K562 (cell line): ENCODE results near the gene LMO7. TPM values are rescaled to one million over a fixed set of nuclear protein-coding genes. Genes with fewer than 3 reads are reported as not detected.

ENCODE experiments used
- HDAC8 ChIP-seq: fragments of 450-650 bp; IDR thresholded peaks from 2 replicates; pipeline ENCODE4 v1.6.1; 2016; ENCODE audit warnings: mild to moderate bottlenecking, missing genetic modification characterization, moderate library complexity, missing compliant biosample characterization
- HOMEZ ChIP-seq: fragments of 250-450 bp; sonication (Bioruptor Pico); IDR thresholded peaks from 2 replicates; pipeline ENCODE4 v1.4.0; 2020; ENCODE audit warnings: mild to moderate bottlenecking, moderate library complexity
- NUFIP1 ChIP-seq: fragments of 450-650 bp; IDR thresholded peaks from 2 replicates; pipeline ENCODE4 v1.6.1; 2018; ENCODE audit not compliant: partially characterized antibody
- PKNOX1 ChIP-seq: fragments of 450-650 bp; IDR thresholded peaks from 2 replicates; pipeline ENCODE4 v1.6.1; 2016
- RBM17 ChIP-seq: fragments of 200-400 bp; formaldehyde crosslinking; IDR thresholded peaks from 2 replicates; pipeline ENCODE4 v1.6.1; 2017; ENCODE audit warnings: low read depth, mild to moderate bottlenecking, low read length, borderline replicate concordance
- SAP30 ChIP-seq: fragments of 200-600 bp; sonication (generic); IDR thresholded peaks from 2 replicates; pipeline ENCODE4 v1.6.1; 2012; ENCODE audit warnings: borderline replicate concordance, low read depth, mild to moderate bottlenecking, moderate library complexity, low read length, control low read depth, inconsistent platforms; ENCODE audit not compliant: insufficient read depth, poor library complexity, severe bottlenecking
- TCF7L2 ChIP-seq: fragments of 150-350 bp; IDR thresholded peaks from 2 replicates; pipeline ENCODE4 v1.6.1; 2016; ENCODE audit warnings: low read depth, mild to moderate bottlenecking, low read length, moderate library complexity
- THAP12 ChIP-seq: fragments of 250-450 bp; sonication (Bioruptor Pico); IDR thresholded peaks from 2 replicates; pipeline ENCODE4 v1.9.0; 2021; ENCODE audit warnings: mild to moderate bottlenecking, inconsistent platforms
- THRB ChIP-seq: fragments of 450-650 bp; formaldehyde crosslinking; conservative IDR thresholded peaks from 2 replicates; pipeline ENCODE4 v1.4.0; 2022; ENCODE audit warnings: mild to moderate bottlenecking, missing genetic modification characterization
- ZNF124 ChIP-seq: sonication (generic); formaldehyde crosslinking; IDR thresholded peaks from 2 replicates; pipeline ENCODE4 v1.8.1; 2022; ENCODE audit warnings: missing genetic modification reagents
- ZNF592 ChIP-seq: fragments of 450-650 bp; IDR thresholded peaks from 2 replicates; pipeline ENCODE4 v1.6.1; 2017; ENCODE audit warnings: antibody characterized with exemption, mild to moderate bottlenecking
- polyA plus RNA-seq, 8 experiments: library from polyadenylated mRNA; depleted of rRNA in 4 of 8; stranded (reverse) in 5 of 8; unstranded in 3 of 8; fragments of >200 nt; fragmentation: Nextera tagmentation in 2 of 8; fragmentation: Illumina TruSeq in 1 of 8; extraction: Ambion mirVana in 2 of 8; extraction: Trizol in 1 of 8; gene quantifications; 2 replicates each; pipeline versions ENCODE4 v1.2.1 to v1.2.3, GENCODE V29; 2011 to 2014; ENCODE audit warnings: inconsistent platforms in 1 of 8, missing spikeins in 1 of 8
- total RNA-seq, 7 experiments: library from RNA; depleted of rRNA in 6 of 7; stranded (reverse); fragments of >200 nt in 6 of 7; fragmentation: Illumina TruSeq in 2 of 7; extraction: Trizol in 2 of 7; gene quantifications; 2 replicates each; pipeline versions ENCODE4 v1.2.1 to v1.2.3, GENCODE V29; 2011 to 2021; ENCODE audit warnings: low replicate concordance in 1 of 7

The LMO7 gene
- total and polyA plus RNA-seq, 9 of the 15 experiments (the other 6 are each of a cell fraction or from before 2014, with no cell fraction given), result 0.42 to 4.3 (median 1.7) TPM

GRCh38 chr13:75876142-75877050 lies 240.3 kb downstream of the LMO7 start (continued):
- TF ChIP-seq RBM17, result no peak
- no peak for TF ChIP-seq SAP30
- TF ChIP-seq ZNF124 (CRISPR knock-in tag), result no peak
- TF ChIP-seq HOMEZ, result no peak
- no peak for TF ChIP-seq TCF7L2
- no peak for TF ChIP-seq ZNF592
- no peak for TF ChIP-seq THAP12
- no peak for TF ChIP-seq NUFIP1
- TF ChIP-seq HDAC8 (tag), result no peak
- TF ChIP-seq PKNOX1, result no peak
- no peak for TF ChIP-seq THRB (CRISPR knock-in tag)
